OCI-LY7 (cell line): ENCODE measurements around the gene TMEM109.

ENCODE experiments used
- CTCF ChIP-seq: fragments of 200-600 bp; sonication (generic); conservative IDR thresholded peaks from 2 replicates; pipeline ENCODE4 v1.5.1; 2014; ENCODE audit warnings: mild to moderate bottlenecking, antibody characterized with exemption, low read length, moderate library complexity, mixed read lengths
- EZH2phosphoT487 ChIP-seq: fragments of 200-600 bp; sonication (generic); IDR thresholded peaks from 2 replicates; pipeline ENCODE4 v1.6.1; 2018; ENCODE audit warnings: low read depth, borderline replicate concordance, mild to moderate bottlenecking, mixed run types, antibody characterized with exemption, low read length, moderate library complexity, mixed read lengths

GRCh38 chr11:60900673-60901404 lies 13.1 kb upstream of the TMEM109 start:
- TF ChIP-seq EZH2phosphoT487 (no peak), CTCF (no peak)
